ENCODE measurements around the gene ME3. TPM values are rescaled to one million over a fixed set of nuclear protein-coding genes. Genes with fewer than 3 reads are reported as not detected.

Gene ME3
- total and polyA plus RNA-seq, 7 experiments from 2014 or later, result 0.48 to 13.7 (median 6.4) TPM

GRCh38 chr11:86558207-86558606 lies 114.2 kb downstream of the ME3 start:
- H3K9me3 ChIP-seq (ENCODE audit: control insufficient read depth in 2 of 3, low read length in 3 of 3), result no peaks in the 10 kb centered on the region
- H3K27ac ChIP-seq (ENCODE audit: low read depth, low read length), result no peak overlapping the region
- Mint-ChIP-seq H3K9me3 (peaks cover 0 to 15% (median 6%) of the 10 kb centered on the region in 11 donors), H3K4me3 (no peak overlapping the region), H3K4me1 (no peaks in the 10 kb centered on the region), H3K27me3 (no peaks in the 10 kb centered on the region), H3K27ac (no peak overlapping the region), H3K36me3 (peaks cover 0 to 17% (median 4%) of the 10 kb centered on the region in 5 donors)
- no peak for DNase-seq
- no peaks in the 10 kb centered on the region for H3K36me3 ChIP-seq (ENCODE audit: control insufficient read depth in 2 of 3, insufficient read depth in 3 of 3, low read length in 3 of 3)
- POLR2A ChIA-PET, result no interaction called here
- no peaks in the 10 kb centered on the region for H3K4me1 ChIP-seq (ENCODE audit: control insufficient read depth in 2 of 2, insufficient read depth in 2 of 2, low read length in 2 of 2)
- no peak overlapping the region for H3K4me3 ChIP-seq (ENCODE audit: low read length)
- intact Hi-C loops (cut with micrococcal nuclease), result no loop called here
- CTCF ChIA-PET, result no interaction called here
- H3K27me3 ChIP-seq (ENCODE audit: control insufficient read depth in 2 of 2, insufficient read depth in 2 of 2, low read length in 2 of 2), result no peaks in the 10 kb centered on the region
- peak; percentile 20 for ATAC-seq

GRCh38 chr11:86555866-86556265 lies 116.5 kb downstream of the ME3 start:
- no peaks in the 10 kb centered on the region for H3K4me1 ChIP-seq (ENCODE audit: control insufficient read depth in 2 of 2, insufficient read depth in 2 of 2, low read length in 2 of 2)
- H3K27me3 ChIP-seq (ENCODE audit: control insufficient read depth in 2 of 2, insufficient read depth in 2 of 2, low read length in 2 of 2), result no peaks in the 10 kb centered on the region
- Mint-ChIP-seq H3K4me1 (peaks cover 0 to 2% (median 0%) of the 10 kb centered on the region in 7 donors), H3K9me3 (peaks cover 0 to 2% (median 0%) of the 10 kb centered on the region in 11 donors), H3K27me3 (no peaks in the 10 kb centered on the region), H3K27ac (no peak overlapping the region), H3K4me3 (no peak overlapping the region), H3K36me3 (peaks cover 0 to 17% (median 0%) of the 10 kb centered on the region in 5 donors)
- ChIA-PET CTCF (interaction anchor here (0.6 kb wide), 1 partner anchor 445 kb away, joined by 3 read pairs; no protein-coding TSS in a partner anchor), POLR2A (no interaction called here)
- no peaks in the 10 kb centered on the region for H3K36me3 ChIP-seq (ENCODE audit: control insufficient read depth in 2 of 3, insufficient read depth in 3 of 3, low read length in 3 of 3)
- DNase-seq, result no peak
- no peak overlapping the region for H3K27ac ChIP-seq (ENCODE audit: low read depth, low read length)
- no peak for ATAC-seq
- no peak overlapping the region for H3K4me3 ChIP-seq (ENCODE audit: low read length)
- H3K9me3 ChIP-seq (ENCODE audit: control insufficient read depth in 2 of 3, low read length in 3 of 3), result no peaks in the 10 kb centered on the region
- intact Hi-C loops (cut with micrococcal nuclease), result no loop called here

GRCh38 chr11:86555401-86555800 lies 117.0 kb downstream of the ME3 start:
- ChIA-PET CTCF (interaction anchor here (0.6 kb wide), 1 partner anchor 446 kb away, joined by 3 read pairs; no protein-coding TSS in a partner anchor), POLR2A (no interaction called here)
- intact Hi-C loops (cut with micrococcal nuclease), result no loop called here
- peaks cover 0 to 17% (median 0%) of the 10 kb centered on the region in 5 donors for H3K36me3 Mint-ChIP-seq
- H3K27ac ChIP-seq (ENCODE audit: low read depth, low read length), result no peak overlapping the region
- no peak for ATAC-seq
- H3K9me3 Mint-ChIP-seq, result peaks cover 0 to 2% (median 0%) of the 10 kb centered on the region in 11 donors
- no peak overlapping the region for H3K4me3 Mint-ChIP-seq
- H3K36me3 ChIP-seq (ENCODE audit: control insufficient read depth in 2 of 3, insufficient read depth in 3 of 3, low read length in 3 of 3), result no peaks in the 10 kb centered on the region
- no peak overlapping the region for H3K27ac Mint-ChIP-seq
- no peaks in the 10 kb centered on the region for H3K27me3 ChIP-seq (ENCODE audit: control insufficient read depth in 2 of 2, insufficient read depth in 2 of 2, low read length in 2 of 2)
- H3K4me1 Mint-ChIP-seq, result peaks cover 0 to 2% (median 0%) of the 10 kb centered on the region in 7 donors
- no peaks in the 10 kb centered on the region for H3K4me1 ChIP-seq (ENCODE audit: control insufficient read depth in 2 of 2, insufficient read depth in 2 of 2, low read length in 2 of 2)
- no peaks in the 10 kb centered on the region for H3K9me3 ChIP-seq (ENCODE audit: control insufficient read depth in 2 of 3, low read length in 3 of 3)
- H3K27me3 Mint-ChIP-seq, result no peaks in the 10 kb centered on the region
- DNase-seq, result no peak
- H3K4me3 ChIP-seq (ENCODE audit: low read length), result no peak overlapping the region

- no peaks in the 10 kb centered on the region for H3K27me3 Mint-ChIP-seq
- no peaks in the 10 kb centered on the region for H3K9me3 Mint-ChIP-seq
- ATAC-seq (no peak), DNase-seq (no peak)
- no peaks in the 10 kb centered on the region for H3K27me3 ChIP-seq (ENCODE audit: control insufficient read depth in 2 of 2, insufficient read depth in 2 of 2, low read length in 2 of 2)
- no peak overlapping the region for H3K27ac Mint-ChIP-seq
- no peaks in the 10 kb centered on the region for H3K4me1 ChIP-seq (ENCODE audit: control insufficient read depth in 2 of 2, insufficient read depth in 2 of 2, low read length in 2 of 2)
- H3K4me3 Mint-ChIP-seq, result no peak overlapping the region
- no peak overlapping the region for H3K27ac ChIP-seq (ENCODE audit: low read depth, low read length)
- no peak overlapping the region for H3K4me3 ChIP-seq (ENCODE audit: low read length)
- POLR2A ChIA-PET, result no interaction called here
- CTCF ChIA-PET, result no interaction called here
- no peaks in the 10 kb centered on the region for H3K9me3 ChIP-seq (ENCODE audit: control insufficient read depth in 2 of 3, low read length in 3 of 3)
- no peaks in the 10 kb centered on the region for H3K36me3 ChIP-seq (ENCODE audit: control insufficient read depth in 2 of 3, insufficient read depth in 3 of 3, low read length in 3 of 3)
- H3K4me1 Mint-ChIP-seq, result peaks cover 0 to 2% (median 0%) of the 10 kb centered on the region in 7 donors
- H3K36me3 Mint-ChIP-seq, result peaks cover 0 to 10% (median 0%) of the 10 kb centered on the region in 5 donors
- intact Hi-C loops (cut with micrococcal nuclease), result no loop called here
These were observed 119.2 kb downstream of the ME3 start for GRCh38 chr11:86553265-86553664.

- H3K9me3 ChIP-seq (ENCODE audit: control insufficient read depth in 2 of 3, low read length in 3 of 3), result no peaks in the 10 kb centered on the region
- Mint-ChIP-seq H3K27ac (no peak overlapping the region), H3K27me3 (no peaks in the 10 kb centered on the region), H3K4me1 (peaks cover 0 to 2% (median 0%) of the 10 kb centered on the region in 7 donors), H3K9me3 (peaks cover 0 to under 1% (median 0%) of the 10 kb centered on the region in 11 donors), H3K4me3 (no peak overlapping the region), H3K36me3 (peaks cover 0 to 12% (median 0%) of the 10 kb centered on the region in 5 donors)
- no peaks in the 10 kb centered on the region for H3K36me3 ChIP-seq (ENCODE audit: control insufficient read depth in 2 of 3, insufficient read depth in 3 of 3, low read length in 3 of 3)
- DNase-seq (no peak), ATAC-seq (no peak)
- intact Hi-C loops (cut with micrococcal nuclease), result no loop called here
- ChIA-PET POLR2A (no interaction called here), CTCF (no interaction called here)
- no peak overlapping the region for H3K4me3 ChIP-seq (ENCODE audit: low read length)
- no peaks in the 10 kb centered on the region for H3K4me1 ChIP-seq (ENCODE audit: control insufficient read depth in 2 of 2, insufficient read depth in 2 of 2, low read length in 2 of 2)
- no peak overlapping the region for H3K27ac ChIP-seq (ENCODE audit: low read depth, low read length)
- no peaks in the 10 kb centered on the region for H3K27me3 ChIP-seq (ENCODE audit: control insufficient read depth in 2 of 2, insufficient read depth in 2 of 2, low read length in 2 of 2)
These were observed 120.9 kb downstream of the ME3 start for GRCh38 chr11:86551288-86552092.

- ChIA-PET CTCF (interaction anchor here (0.8 kb wide), 1 partner anchor 54 kb away, joined by 3 read pairs; no protein-coding TSS in a partner anchor), POLR2A (no interaction called here)
- H3K9me3 ChIP-seq (ENCODE audit: control insufficient read depth in 2 of 3, low read length in 3 of 3), result no peaks in the 10 kb centered on the region
- DNase-seq, result no peak
- H3K4me1 Mint-ChIP-seq, result peaks cover 0 to 2% (median 0%) of the 10 kb centered on the region in 7 donors
- H3K27me3 Mint-ChIP-seq, result no peaks in the 10 kb centered on the region
- intact Hi-C loops (cut with micrococcal nuclease), result no loop called here
- no peak overlapping the region for H3K4me3 Mint-ChIP-seq
- H3K27ac Mint-ChIP-seq, result no peak overlapping the region
- peaks cover 0 to 2% (median 0%) of the 10 kb centered on the region in 11 donors for H3K9me3 Mint-ChIP-seq
- no peaks in the 10 kb centered on the region for H3K27me3 ChIP-seq (ENCODE audit: control insufficient read depth in 2 of 2, insufficient read depth in 2 of 2, low read length in 2 of 2)
- no peaks in the 10 kb centered on the region for H3K36me3 ChIP-seq (ENCODE audit: control insufficient read depth in 2 of 3, insufficient read depth in 3 of 3, low read length in 3 of 3)
- no peak for ATAC-seq
- no peak overlapping the region for H3K27ac ChIP-seq (ENCODE audit: low read depth, low read length)
- no peaks in the 10 kb centered on the region for H3K4me1 ChIP-seq (ENCODE audit: control insufficient read depth in 2 of 2, insufficient read depth in 2 of 2, low read length in 2 of 2)
- peaks cover 0 to 14% (median 0%) of the 10 kb centered on the region in 5 donors for H3K36me3 Mint-ChIP-seq
- H3K4me3 ChIP-seq (ENCODE audit: low read length), result no peak overlapping the region
These were observed 121.7 kb downstream of the ME3 start for GRCh38 chr11:86550757-86551156.

Measured in naive thymus-derived CD4-positive, alpha-beta T cell (primary cell).